ENCODE results near the gene ACTBL2. TPM values are rescaled to one million over a fixed set of nuclear protein-coding genes. Genes with fewer than 3 reads are reported as not detected.

ACTBL2 gene
- total and polyA plus RNA-seq, 2 donors = 0.07 TPM; not detected in 1

- Histone ChIP-seq H3K4me3 (ENCODE audit: low read length in 2 of 2) (no peak overlapping the region), H3K27me3 (ENCODE audit: control insufficient read depth in 2 of 2, insufficient read depth in 1 of 2, low read length in 1 of 2) (no peaks in the 10 kb centered on the region), H3K36me3 (ENCODE audit: control insufficient read depth in 2 of 2, insufficient read depth in 2 of 2, low read length in 1 of 2) (no peaks in the 10 kb centered on the region), H3K4me1 (ENCODE audit: control insufficient read depth in 2 of 2, insufficient read depth in 2 of 2, low read length in 2 of 2) (peaks cover 12 to 31% of the 10 kb centered on the region in 2 donors), H3K9me3 (ENCODE audit: control insufficient read depth in 2 of 2, insufficient read depth in 1 of 2, low read length in 1 of 2) (no peaks in the 10 kb centered on the region), H3K27ac (ENCODE audit: low read depth in 1 of 2, low read length in 1 of 2) (no peak overlapping the region)
- peak in 2 of 9 donors; percentile 13 to 23 for DNase-seq (ENCODE audit: low read depth in 6 of 9, low spot score in 9 of 9)
- WGBS = 51% methylated on average over 5 of the region's 5 CpGs
These were observed 37.5 kb downstream of the ACTBL2 start for GRCh38 chr5:57445006-57445704.

GRCh38 chr5:57442080-57442839 lies 40.4 kb downstream of the ACTBL2 start:
- no peaks in the 10 kb centered on the region for H3K36me3 ChIP-seq (ENCODE audit: control insufficient read depth in 2 of 2, insufficient read depth in 2 of 2, low read length in 1 of 2)
- H3K4me3 ChIP-seq (ENCODE audit: low read length in 2 of 2) = no peak overlapping the region
- no peak overlapping the region for H3K27ac ChIP-seq (ENCODE audit: low read depth in 1 of 2, low read length in 1 of 2)
- no peaks in the 10 kb centered on the region for H3K9me3 ChIP-seq (ENCODE audit: control insufficient read depth in 2 of 2, insufficient read depth in 1 of 2, low read length in 1 of 2)
- peaks cover 12 to 31% of the 10 kb centered on the region in 2 donors for H3K4me1 ChIP-seq (ENCODE audit: control insufficient read depth in 2 of 2, insufficient read depth in 2 of 2, low read length in 2 of 2)
- WGBS = 93% methylated on average over 4 of the region's 4 CpGs
- DNase-seq (ENCODE audit: low read depth in 6 of 9, low spot score in 9 of 9) = no peak
- no peaks in the 10 kb centered on the region for H3K27me3 ChIP-seq (ENCODE audit: control insufficient read depth in 2 of 2, insufficient read depth in 1 of 2, low read length in 1 of 2)

GRCh38 chr5:57441557-57441956 lies 41.1 kb downstream of the ACTBL2 start:
- H3K27me3 ChIP-seq (ENCODE audit: control insufficient read depth in 2 of 2, insufficient read depth in 1 of 2, low read length in 1 of 2) = no peaks in the 10 kb centered on the region
- peaks cover 12 to 31% of the 10 kb centered on the region in 2 donors for H3K4me1 ChIP-seq (ENCODE audit: control insufficient read depth in 2 of 2, insufficient read depth in 2 of 2, low read length in 2 of 2)
- no peak overlapping the region for H3K4me3 ChIP-seq (ENCODE audit: low read length in 2 of 2)
- H3K9me3 ChIP-seq (ENCODE audit: control insufficient read depth in 2 of 2, insufficient read depth in 1 of 2, low read length in 1 of 2) = no peaks in the 10 kb centered on the region
- no peaks in the 10 kb centered on the region for H3K36me3 ChIP-seq (ENCODE audit: control insufficient read depth in 2 of 2, insufficient read depth in 2 of 2, low read length in 1 of 2)
- H3K27ac ChIP-seq (ENCODE audit: low read depth in 1 of 2, low read length in 1 of 2) = no peak overlapping the region
- 43% methylated on average over 2 of the region's 2 CpGs for WGBS
- DNase-seq (ENCODE audit: low read depth in 6 of 9, low spot score in 9 of 9) = peak in 1 of 9 donors; percentile 24

GRCh38 chr5:57439601-57440000 lies 43.0 kb downstream of the ACTBL2 start:
- H3K4me1 ChIP-seq (ENCODE audit: control insufficient read depth in 2 of 2, insufficient read depth in 2 of 2, low read length in 2 of 2) = peaks cover 12 to 20% of the 10 kb centered on the region in 2 donors
- DNase-seq (ENCODE audit: low read depth in 6 of 9, low spot score in 9 of 9) = no peak
- WGBS = 95% methylated on average over 2 of the region's 2 CpGs
- no peak overlapping the region for H3K4me3 ChIP-seq (ENCODE audit: low read length in 2 of 2)
- no peak overlapping the region for H3K27ac ChIP-seq (ENCODE audit: low read depth in 1 of 2, low read length in 1 of 2)
- H3K27me3 ChIP-seq (ENCODE audit: control insufficient read depth in 2 of 2, insufficient read depth in 1 of 2, low read length in 1 of 2) = no peaks in the 10 kb centered on the region
- H3K9me3 ChIP-seq (ENCODE audit: control insufficient read depth in 2 of 2, insufficient read depth in 1 of 2, low read length in 1 of 2) = no peaks in the 10 kb centered on the region
- H3K36me3 ChIP-seq (ENCODE audit: control insufficient read depth in 2 of 2, insufficient read depth in 2 of 2, low read length in 1 of 2) = no peaks in the 10 kb centered on the region

- no peak for DNase-seq (ENCODE audit: low read depth in 6 of 9, low spot score in 9 of 9)
- Histone ChIP-seq H3K4me3 (ENCODE audit: low read length in 2 of 2) (no peak overlapping the region), H3K4me1 (ENCODE audit: control insufficient read depth in 2 of 2, insufficient read depth in 2 of 2, low read length in 2 of 2) (peaks cover 12 to 19% of the 10 kb centered on the region in 2 donors), H3K36me3 (ENCODE audit: control insufficient read depth in 2 of 2, insufficient read depth in 2 of 2, low read length in 1 of 2) (no peaks in the 10 kb centered on the region), H3K9me3 (ENCODE audit: control insufficient read depth in 2 of 2, insufficient read depth in 1 of 2, low read length in 1 of 2) (no peaks in the 10 kb centered on the region), H3K27ac (ENCODE audit: low read depth in 1 of 2, low read length in 1 of 2) (no peak overlapping the region), H3K27me3 (ENCODE audit: control insufficient read depth in 2 of 2, insufficient read depth in 1 of 2, low read length in 1 of 2) (no peaks in the 10 kb centered on the region)
- 91% methylated on average over 8 of the region's 8 CpGs for WGBS
These were observed 44.4 kb downstream of the ACTBL2 start for GRCh38 chr5:57437976-57438805.

- Histone ChIP-seq H3K4me3 (ENCODE audit: low read length in 2 of 2) (no peak overlapping the region), H3K4me1 (ENCODE audit: control insufficient read depth in 2 of 2, insufficient read depth in 2 of 2, low read length in 2 of 2) (peaks cover 7 to 8% of the 10 kb centered on the region in 2 donors), H3K36me3 (ENCODE audit: control insufficient read depth in 2 of 2, insufficient read depth in 2 of 2, low read length in 1 of 2) (no peaks in the 10 kb centered on the region), H3K27ac (ENCODE audit: low read depth in 1 of 2, low read length in 1 of 2) (no peak overlapping the region), H3K9me3 (ENCODE audit: control insufficient read depth in 2 of 2, insufficient read depth in 1 of 2, low read length in 1 of 2) (no peaks in the 10 kb centered on the region), H3K27me3 (ENCODE audit: control insufficient read depth in 2 of 2, insufficient read depth in 1 of 2, low read length in 1 of 2) (no peaks in the 10 kb centered on the region)
- WGBS = 100% methylated on average over 1 of the region's 1 CpG
- DNase-seq (ENCODE audit: low read depth in 6 of 9, low spot score in 9 of 9) = no peak
These were observed 46.0 kb downstream of the ACTBL2 start for GRCh38 chr5:57436586-57436985.

GRCh38 chr5:57435701-57436134 lies 46.9 kb downstream of the ACTBL2 start:
- no peaks in the 10 kb centered on the region for H3K36me3 ChIP-seq (ENCODE audit: control insufficient read depth in 2 of 2, insufficient read depth in 2 of 2, low read length in 1 of 2)
- H3K27me3 ChIP-seq (ENCODE audit: control insufficient read depth in 2 of 2, insufficient read depth in 1 of 2, low read length in 1 of 2) = no peaks in the 10 kb centered on the region
- 85% methylated on average over 2 of the region's 2 CpGs for WGBS
- DNase-seq (ENCODE audit: low read depth in 6 of 9, low spot score in 9 of 9) = no peak
- no peak overlapping the region for H3K4me3 ChIP-seq (ENCODE audit: low read length in 2 of 2)
- H3K27ac ChIP-seq (ENCODE audit: low read depth in 1 of 2, low read length in 1 of 2) = no peak overlapping the region
- no peaks in the 10 kb centered on the region for H3K9me3 ChIP-seq (ENCODE audit: control insufficient read depth in 2 of 2, insufficient read depth in 1 of 2, low read length in 1 of 2)
- H3K4me1 ChIP-seq (ENCODE audit: control insufficient read depth in 2 of 2, insufficient read depth in 2 of 2, low read length in 2 of 2) = no peaks in the 10 kb centered on the region

GRCh38 chr5:57434683-57435082 lies 47.9 kb downstream of the ACTBL2 start:
- Histone ChIP-seq H3K4me1 (ENCODE audit: control insufficient read depth in 2 of 2, insufficient read depth in 2 of 2, low read length in 2 of 2) (no peaks in the 10 kb centered on the region), H3K27me3 (ENCODE audit: control insufficient read depth in 2 of 2, insufficient read depth in 1 of 2, low read length in 1 of 2) (no peaks in the 10 kb centered on the region), H3K27ac (ENCODE audit: low read depth in 1 of 2, low read length in 1 of 2) (no peak overlapping the region), H3K9me3 (ENCODE audit: control insufficient read depth in 2 of 2, insufficient read depth in 1 of 2, low read length in 1 of 2) (no peaks in the 10 kb centered on the region), H3K4me3 (ENCODE audit: low read length in 2 of 2) (no peak overlapping the region), H3K36me3 (ENCODE audit: control insufficient read depth in 2 of 2, insufficient read depth in 2 of 2, low read length in 1 of 2) (no peaks in the 10 kb centered on the region)
- no peak for DNase-seq (ENCODE audit: low read depth in 6 of 9, low spot score in 9 of 9)
- 93% methylated on average over 3 of the region's 3 CpGs for WGBS

- no peak for DNase-seq (ENCODE audit: low read depth in 6 of 9, low spot score in 9 of 9)
- 94% methylated on average over 2 of the region's 2 CpGs for WGBS
- no peaks in the 10 kb centered on the region for H3K36me3 ChIP-seq (ENCODE audit: control insufficient read depth in 2 of 2, insufficient read depth in 2 of 2, low read length in 1 of 2)
- H3K27ac ChIP-seq (ENCODE audit: low read depth in 1 of 2, low read length in 1 of 2) = no peak overlapping the region
- H3K4me1 ChIP-seq (ENCODE audit: control insufficient read depth in 2 of 2, insufficient read depth in 2 of 2, low read length in 2 of 2) = no peaks in the 10 kb centered on the region
- H3K9me3 ChIP-seq (ENCODE audit: control insufficient read depth in 2 of 2, insufficient read depth in 1 of 2, low read length in 1 of 2) = no peaks in the 10 kb centered on the region
- no peaks in the 10 kb centered on the region for H3K27me3 ChIP-seq (ENCODE audit: control insufficient read depth in 2 of 2, insufficient read depth in 1 of 2, low read length in 1 of 2)
- no peak overlapping the region for H3K4me3 ChIP-seq (ENCODE audit: low read length in 2 of 2)
These were observed 48.4 kb downstream of the ACTBL2 start for GRCh38 chr5:57434227-57434640.

All from thymus (tissue), 11 donors.